GM19025 (cell line): ENCODE results near the gene IPO11.

Experiments
- ATAC-seq: cut with Tn5 transposase; IDR thresholded peaks from one replicate; pipeline ENCODE4 v1.9.1; 2021; ENCODE audit warnings: mild to moderate bottlenecking, low read depth, moderate library complexity; ENCODE audit not compliant: unreplicated experiment

The IPO11 gene

GRCh38 chr5:62412549-62413329 is at the start of gene IPO11:
Gene IPO11, plus strand, starts transcription at chr5:62412763. Its CDS starts 24,517 bp downstream, at chr5:62437280.
- ATAC-seq: peak; percentile 96

GRCh38 chr5:62369039-62369438 is 43.5 kb upstream of the IPO11 start:
- no peak for ATAC-seq

GRCh38 chr5:62371409-62371808 is 41.2 kb upstream of the IPO11 start:
- no peak for ATAC-seq

- ATAC-seq: no peak
Observed at GRCh38 chr5:62372600-62372999, 40.0 kb upstream of the IPO11 start.

- ATAC-seq: no peak
Observed at GRCh38 chr5:62373382-62373781, 39.2 kb upstream of the IPO11 start.

GRCh38 chr5:62374090-62374489 is 38.5 kb upstream of the IPO11 start:
- ATAC-seq: no peak

GRCh38 chr5:62375627-62376026 is 36.9 kb upstream of the IPO11 start:
- no peak for ATAC-seq

- no peak for ATAC-seq
Observed at GRCh38 chr5:62376064-62376463, 36.5 kb upstream of the IPO11 start.

GRCh38 chr5:62385131-62385530 is 27.4 kb upstream of the IPO11 start:
- ATAC-seq: no peak

GRCh38 chr5:62385816-62386400 is 26.7 kb upstream of the IPO11 start:
- no peak for ATAC-seq

GRCh38 chr5:62386824-62387223 is 25.7 kb upstream of the IPO11 start:
- ATAC-seq: no peak

- no peak for ATAC-seq
Observed at GRCh38 chr5:62395210-62395950, 17.2 kb upstream of the IPO11 start.

- peak; percentile 98 for ATAC-seq
Observed at GRCh38 chr5:62403411-62404250, 8.9 kb upstream of the IPO11 start, which contains the start of gene DIMT1. Gene DIMT1, minus strand, starts transcription at chr5:62403905. Its CDS starts 133 bp downstream, at chr5:62403772.

GRCh38 chr5:62413711-62414110 is 1.1 kb downstream of the IPO11 start:
- ATAC-seq: no peak

GRCh38 chr5:62418462-62419076 is 6.0 kb downstream of the IPO11 start:
- no peak for ATAC-seq

GRCh38 chr5:62419609-62420008 is 7.0 kb downstream of the IPO11 start:
- no peak for ATAC-seq

- no peak for ATAC-seq
Observed at GRCh38 chr5:62421414-62421813, 8.9 kb downstream of the IPO11 start.

- no peak for ATAC-seq
Observed at GRCh38 chr5:62424763-62425162, 12.2 kb downstream of the IPO11 start.

- ATAC-seq: no peak
Observed at GRCh38 chr5:62431735-62432620, 19.4 kb downstream of the IPO11 start.
